UCSD-AML1 (cell line): ENCODE results near the gene PHPT1.
"Not testable (repeated sequence)": the region's sequence is repeated elsewhere in the genome, so short reads cannot be mapped to it uniquely, and the experiment has no call there.

ENCODE experiments used
- DNase-seq: peaks from one replicate; lab custom pipeline; 2025; ENCODE audit not compliant: unreplicated experiment; lab: John Stamatoyannopoulos, UW

Gene PHPT1

GRCh38 chr9:136882947-136883283 lies 33.7 kb downstream of the PHPT1 start:
- DNase-seq = not testable (repeated sequence)

GRCh38 chr9:136883670-136884069 lies 34.5 kb downstream of the PHPT1 start:
- not testable (repeated sequence) for DNase-seq

DNA sequence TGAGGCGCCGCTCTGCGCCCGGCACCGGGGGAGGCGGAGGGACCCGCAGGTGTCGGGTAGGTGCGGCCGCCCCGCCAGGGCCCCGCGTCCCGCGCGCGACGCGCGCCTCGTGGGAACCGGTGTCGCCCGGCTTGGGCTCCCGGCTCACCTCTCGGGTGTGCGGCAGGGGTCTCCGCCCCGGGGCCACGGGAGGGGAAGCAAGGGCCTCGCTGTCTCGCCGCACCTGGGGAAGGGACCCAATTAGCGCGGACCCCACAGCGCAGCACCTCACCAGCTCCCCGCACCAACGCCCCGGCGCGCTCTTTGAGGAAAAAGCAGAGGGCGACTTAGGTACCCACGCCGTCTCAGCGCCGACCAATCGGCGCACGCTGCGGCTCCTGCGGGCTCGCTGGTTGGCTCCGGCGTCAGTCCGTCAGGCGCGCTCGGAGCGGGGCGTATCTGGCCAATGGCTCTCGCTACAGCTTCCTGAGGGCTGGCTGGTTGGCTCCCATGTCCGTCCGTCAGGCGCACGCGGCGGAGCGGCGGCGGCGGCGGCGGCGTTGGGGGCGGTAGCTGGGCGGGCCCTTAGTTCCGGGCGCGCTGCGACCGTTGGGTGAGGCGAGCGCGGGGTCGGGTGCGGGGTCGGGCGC lies 36.9 kb downstream of the PHPT1 start, which contains the start of gene TRAF2:
Gene TRAF2 (plus strand): TSS at position 567 of the 629 bp plus-strand sequence. CDS start 12,225 bp downstream, outside the sequence.
- DNase-seq = peak; percentile 99

GRCh38 chr9:136886610-136887597 lies 37.7 kb downstream of the PHPT1 start:
- peak; percentile 43 for DNase-seq

DNA sequence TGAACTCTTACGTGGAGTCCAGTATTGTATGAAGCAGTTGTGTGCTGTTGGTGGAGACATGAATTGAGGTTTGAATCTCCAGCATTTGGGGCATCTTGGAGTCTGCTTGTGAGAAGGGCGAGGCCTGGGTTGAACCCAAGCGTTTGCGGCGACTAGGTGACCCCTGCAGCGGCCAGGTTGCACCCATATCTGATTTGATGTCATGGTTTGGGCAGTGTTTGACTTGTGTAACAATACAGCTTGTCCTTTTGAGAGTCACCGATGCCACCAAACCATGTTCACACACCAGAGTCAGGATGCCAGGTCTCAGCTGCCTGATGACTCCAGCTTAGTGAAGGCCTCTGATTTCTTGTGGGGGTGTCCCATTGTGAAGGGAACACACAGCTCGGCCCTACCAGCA lies 39.2 kb downstream of the PHPT1 start:
- DNase-seq = no peak

GRCh38 chr9:136889858-136890257 lies 40.6 kb downstream of the PHPT1 start:
- no peak for DNase-seq

GRCh38 chr9:136890661-136891060 lies 41.5 kb downstream of the PHPT1 start:
- no peak for DNase-seq

- no peak for DNase-seq
Observed at GRCh38 chr9:136896027-136896426, 46.8 kb downstream of the PHPT1 start.

DNA sequence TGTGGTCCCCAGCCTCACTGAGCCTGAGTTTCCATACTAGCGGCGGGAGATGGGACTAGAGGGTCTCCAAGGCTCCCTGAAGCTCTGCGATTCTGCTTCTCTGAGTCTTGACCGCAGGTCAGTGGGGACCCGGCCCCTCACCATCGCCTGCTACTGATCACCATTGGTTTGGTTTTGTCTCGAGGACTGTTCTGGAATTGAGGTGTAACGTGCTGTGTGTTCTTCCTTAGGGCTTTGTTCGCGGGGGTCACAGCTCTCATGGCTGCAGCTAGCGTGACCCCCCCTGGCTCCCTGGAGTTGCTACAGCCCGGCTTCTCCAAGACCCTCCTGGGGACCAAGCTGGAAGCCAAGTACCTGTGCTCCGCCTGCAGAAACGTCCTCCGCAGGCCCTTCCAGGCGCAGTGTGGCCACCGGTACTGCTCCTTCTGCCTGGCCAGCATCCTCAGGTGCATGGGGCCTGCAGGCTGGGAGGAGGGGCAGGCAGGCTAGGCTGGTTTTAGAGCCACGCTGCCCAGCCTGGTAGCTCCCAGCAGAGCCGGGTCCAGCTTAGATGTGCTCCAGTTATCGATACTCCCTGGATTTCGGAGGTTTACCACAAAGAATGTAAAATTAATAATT lies 49.4 kb downstream of the PHPT1 start:
- DNase-seq = no peak

- no peak for DNase-seq
Observed at GRCh38 chr9:136899196-136899595, 50.0 kb downstream of the PHPT1 start.

- no peak for DNase-seq
Observed at GRCh38 chr9:136900556-136900955, 51.3 kb downstream of the PHPT1 start.
